HG03108 (cell line): ENCODE measurements around the gene PCNT.

Experiments
- ATAC-seq: cut with Tn5 transposase; IDR thresholded peaks from one replicate; pipeline ENCODE4 v1.9.1; 2021; ENCODE audit warnings: moderate library complexity; ENCODE audit not compliant: unreplicated experiment

Gene PCNT

DNA sequence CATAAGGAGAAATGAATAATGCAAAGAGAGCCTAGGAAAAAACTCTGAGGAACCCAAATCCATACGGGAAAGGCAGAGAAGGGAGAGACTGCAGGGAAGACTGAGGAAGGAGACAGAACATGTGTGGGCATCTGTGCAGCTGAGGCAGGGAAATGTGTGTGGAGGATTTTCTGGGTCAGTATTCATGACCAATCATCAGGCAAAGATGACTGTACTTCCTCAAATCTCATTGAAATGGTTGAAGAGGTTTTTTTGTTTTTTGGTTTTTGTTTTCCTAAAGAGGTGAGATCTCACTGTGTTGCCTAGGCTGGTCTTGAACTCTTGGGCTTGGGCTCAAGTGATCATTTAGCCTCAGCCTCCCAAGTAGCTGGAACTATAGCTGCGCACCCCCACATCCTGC lies 150.4 kb downstream of the PCNT start:
- no peak for ATAC-seq

DNA sequence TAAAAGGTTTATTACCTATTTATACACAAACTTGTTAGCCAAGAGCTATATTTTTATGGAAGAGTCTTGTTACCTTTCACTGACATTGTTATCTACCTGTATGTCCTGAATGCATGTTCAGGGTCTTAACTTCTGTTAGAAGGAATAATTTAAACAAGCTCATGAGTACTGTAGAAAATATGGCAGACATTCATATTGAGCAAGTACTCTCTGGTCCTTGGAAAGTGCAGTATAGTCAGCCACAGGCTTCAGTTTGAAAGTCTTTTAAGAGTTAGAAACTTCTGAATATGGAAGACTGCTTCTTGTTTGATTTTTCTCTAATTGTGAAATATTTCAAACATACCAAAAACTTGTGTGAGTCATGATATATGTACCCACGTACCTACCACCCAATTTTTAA lies 151.3 kb downstream of the PCNT start:
- ATAC-seq, result no peak

DNA sequence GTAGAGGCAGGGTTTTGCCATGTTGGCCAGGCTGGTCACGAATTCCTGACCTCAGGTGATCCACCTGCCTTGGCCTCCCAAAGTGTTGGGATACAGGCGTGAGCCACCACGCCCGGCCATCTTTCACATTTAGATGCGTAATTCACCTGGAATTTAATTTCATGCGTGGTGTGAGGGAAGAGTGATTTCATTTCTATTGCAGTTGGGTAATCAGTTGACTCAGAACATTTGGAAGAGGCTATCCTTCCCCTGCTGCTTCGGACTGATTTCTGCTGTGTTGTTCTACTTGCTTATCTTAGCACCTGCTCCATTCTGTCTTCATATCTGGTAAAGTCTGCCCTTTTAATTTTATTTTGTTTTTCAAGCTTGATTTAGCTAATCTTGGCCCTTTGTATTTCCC lies 153.8 kb downstream of the PCNT start:
- no peak for ATAC-seq

DNA sequence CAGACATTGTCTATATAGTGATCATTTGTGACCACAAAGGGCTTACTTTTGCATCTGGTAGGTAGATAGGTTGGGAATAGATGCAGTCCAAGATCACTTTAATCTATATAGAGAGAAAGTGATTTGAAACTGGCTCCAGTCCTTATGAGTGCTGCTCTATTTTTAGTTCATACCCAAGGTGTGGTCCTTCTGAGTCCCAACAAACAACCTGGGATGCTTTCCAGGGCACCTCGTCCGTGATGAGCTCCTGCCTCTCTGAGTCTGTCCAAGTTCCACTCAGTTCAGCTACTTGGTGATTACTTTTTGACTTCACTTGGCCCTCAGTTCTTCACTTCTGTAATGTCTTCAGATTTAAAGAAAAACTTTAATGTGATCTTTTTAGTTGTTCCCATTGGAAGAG lies 155.0 kb downstream of the PCNT start:
- no peak for ATAC-seq

DNA sequence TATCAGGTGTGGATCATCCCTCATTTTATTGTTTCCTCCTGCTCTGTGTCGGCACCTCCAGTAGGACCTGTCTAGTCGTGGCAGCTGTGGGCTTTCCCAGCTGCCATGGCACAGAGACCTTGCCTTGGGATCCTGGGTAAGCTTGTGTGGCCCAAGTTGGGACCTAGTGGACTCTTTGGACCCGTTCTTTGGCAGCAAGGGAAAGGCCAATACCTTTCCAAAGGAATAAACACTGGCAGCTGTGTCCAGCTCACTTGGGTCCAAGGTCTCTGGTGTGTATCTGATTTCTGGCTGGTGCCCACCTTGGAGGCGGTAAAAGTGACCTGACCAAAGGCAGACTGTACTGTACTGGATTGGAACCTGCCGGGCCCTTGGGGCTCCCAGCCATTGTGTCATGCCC lies 156.5 kb downstream of the PCNT start:
- ATAC-seq, result no peak

DNA sequence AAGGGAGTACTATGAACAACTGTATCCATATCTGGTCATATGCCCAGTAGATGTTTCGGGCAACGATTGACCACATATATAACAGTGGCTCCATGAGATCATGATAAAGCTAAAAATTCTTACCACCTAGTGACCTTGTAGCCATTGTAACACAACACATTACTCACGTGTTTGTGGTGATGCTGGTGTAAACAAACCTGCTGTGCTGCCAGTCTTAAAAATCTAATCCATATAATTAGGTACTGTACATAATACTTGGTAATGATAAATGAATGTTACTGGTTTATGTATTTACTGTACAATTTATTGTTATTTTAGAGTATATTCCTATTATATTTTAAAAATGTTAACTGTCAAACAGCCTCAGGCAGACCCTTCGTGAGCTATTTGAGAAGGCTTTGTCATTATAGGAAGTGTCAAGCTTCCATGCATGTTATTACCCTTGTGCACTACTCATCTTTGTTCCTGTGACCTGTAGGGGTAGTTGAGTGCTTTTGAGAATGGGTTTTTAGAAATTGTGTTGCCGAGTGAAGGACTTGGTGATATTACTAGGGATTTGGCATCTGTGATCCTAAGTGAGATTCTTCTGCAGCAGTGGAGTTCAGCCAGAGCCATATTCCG lies 158.4 kb downstream of the PCNT start:
- ATAC-seq, result no peak

DNA sequence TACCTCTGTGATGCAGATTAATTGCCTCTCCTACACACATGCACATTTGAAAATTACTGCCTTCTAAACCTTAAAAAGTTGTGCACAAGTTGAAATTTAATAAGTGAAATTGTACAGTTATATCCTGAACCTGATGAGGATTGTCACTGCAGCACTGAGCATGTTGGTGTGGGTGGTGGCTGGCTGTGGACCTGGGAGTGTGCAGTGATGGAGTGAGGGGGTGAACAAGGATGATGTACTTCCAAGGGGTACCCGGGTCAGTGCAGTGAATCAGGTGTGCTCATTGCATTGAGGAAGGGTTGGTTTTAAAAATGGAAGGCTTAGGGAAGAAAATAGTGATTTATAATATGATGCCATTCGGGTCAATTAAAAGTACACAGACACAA lies 158.9 kb downstream of the PCNT start:
- ATAC-seq, result no peak

DNA sequence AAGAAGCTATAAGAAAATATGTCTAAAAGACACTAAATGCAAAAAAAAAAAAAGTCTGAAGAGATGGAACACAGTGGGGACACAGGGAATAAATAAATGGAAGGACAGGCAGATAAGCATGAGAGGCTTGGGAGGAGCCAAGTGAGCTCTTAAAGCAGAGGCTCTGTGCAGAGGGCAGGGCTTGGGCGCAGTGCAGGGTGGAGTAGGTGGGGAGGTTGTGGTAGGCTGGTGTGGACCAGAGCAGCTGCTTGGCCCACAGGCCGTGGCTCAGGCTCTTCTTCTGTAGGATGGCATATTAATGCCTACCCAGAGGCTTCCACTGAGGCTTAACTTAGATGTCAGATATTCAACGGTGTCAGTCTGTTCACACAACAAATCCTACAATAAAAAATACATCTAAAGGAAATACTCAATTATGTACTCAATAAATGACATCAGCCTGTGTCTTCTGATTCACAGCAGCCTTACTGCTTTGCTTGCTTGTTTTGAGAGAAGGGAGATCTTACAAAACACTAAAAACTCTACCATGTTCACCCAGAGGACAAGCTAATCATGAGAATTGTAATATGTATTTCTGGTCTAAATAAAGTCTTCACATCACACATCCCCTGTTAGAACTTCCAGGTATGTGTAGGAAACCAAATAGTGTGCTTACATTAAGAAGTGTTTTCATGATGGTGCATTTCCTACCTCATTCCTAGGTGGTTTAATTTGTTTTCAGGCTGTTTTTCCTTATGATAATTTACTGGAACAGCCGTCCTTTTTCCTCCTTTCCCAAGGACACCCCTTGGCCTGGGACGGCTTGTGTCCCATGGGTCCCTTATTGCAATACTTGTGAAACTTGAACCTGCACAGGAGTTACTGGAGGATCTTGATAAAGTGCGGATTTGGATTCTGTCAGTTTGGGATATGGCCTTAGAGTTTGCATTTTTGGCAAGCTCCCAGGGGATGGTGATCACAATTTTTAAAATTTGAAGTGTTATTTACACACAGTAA lies 159.6 kb downstream of the PCNT start:
- no peak for ATAC-seq

DNA sequence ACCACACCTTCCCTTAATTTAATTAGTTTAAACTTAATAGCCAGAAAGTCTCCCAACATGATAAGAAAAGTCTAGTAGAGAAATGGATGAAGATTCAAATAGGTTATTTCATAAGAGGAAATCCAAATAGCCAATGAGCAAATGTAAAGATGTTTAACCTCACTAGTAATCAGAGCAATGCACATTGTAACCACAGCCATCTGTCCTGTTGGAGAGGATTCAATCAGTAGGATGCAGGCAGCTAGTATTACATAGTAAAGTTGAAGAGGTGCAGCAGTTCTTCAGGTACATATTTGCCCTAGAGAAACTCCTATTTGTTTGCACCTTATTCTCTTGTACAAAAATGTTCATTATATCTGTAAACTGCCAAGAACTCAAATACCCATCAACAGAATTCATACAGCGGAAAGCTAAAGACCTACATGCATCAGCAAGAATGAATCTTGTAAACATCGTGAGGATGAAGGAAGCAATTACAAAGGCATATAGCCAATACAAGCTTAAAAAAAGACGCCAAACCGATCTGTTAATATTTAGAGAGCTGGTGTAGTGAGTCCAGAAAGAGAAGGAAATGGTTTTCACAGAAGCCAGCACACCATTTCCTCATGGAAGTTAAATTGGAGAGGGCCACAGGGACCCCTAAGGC lies 162.6 kb downstream of the PCNT start:
- ATAC-seq, result no peak

DNA sequence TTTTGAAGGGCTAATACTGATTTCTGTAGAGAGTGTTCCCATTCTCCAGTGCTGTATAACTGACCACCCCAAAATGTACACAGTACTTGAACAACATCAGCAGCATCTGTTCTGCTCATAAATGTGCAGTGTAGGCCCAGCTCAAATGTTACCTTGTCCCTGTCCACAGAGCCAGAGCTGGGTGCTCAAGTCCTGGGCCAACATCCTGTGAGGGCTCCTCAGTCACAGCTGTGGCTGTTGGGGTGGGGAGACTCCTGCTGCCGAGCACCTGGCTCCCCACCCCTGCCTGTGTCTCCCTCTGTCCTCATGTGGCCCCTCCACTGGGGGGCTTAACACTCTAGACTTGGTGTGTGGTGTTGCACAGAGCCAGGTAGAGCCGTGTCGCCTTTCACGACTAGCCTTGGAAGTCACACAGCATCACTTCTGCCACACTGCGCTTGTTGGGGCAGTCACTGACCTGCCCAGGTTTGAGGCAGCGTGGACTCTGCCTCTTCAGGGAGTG lies 165.3 kb downstream of the PCNT start:
- no peak for ATAC-seq

DNA sequence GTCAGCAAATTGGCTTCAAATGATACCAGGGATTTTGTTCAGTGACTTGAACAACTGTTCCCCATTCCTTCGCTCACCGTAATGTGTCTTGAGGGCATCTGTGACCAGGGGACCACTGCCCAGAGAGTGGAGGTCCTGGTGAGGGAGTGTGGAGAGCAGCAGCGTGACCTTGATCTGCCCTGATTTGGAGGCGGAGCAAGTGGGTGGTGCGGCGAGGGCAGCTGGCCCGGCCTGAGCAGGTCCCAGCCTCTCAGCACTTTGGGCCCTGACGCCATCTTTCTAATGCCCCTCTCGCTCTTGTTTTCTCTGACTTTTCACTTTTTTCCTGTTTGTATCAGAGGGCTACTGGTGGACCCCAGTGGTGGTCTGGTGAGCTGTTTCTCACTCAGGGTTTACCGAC lies 165.8 kb downstream of the PCNT start:
- no peak for ATAC-seq

DNA sequence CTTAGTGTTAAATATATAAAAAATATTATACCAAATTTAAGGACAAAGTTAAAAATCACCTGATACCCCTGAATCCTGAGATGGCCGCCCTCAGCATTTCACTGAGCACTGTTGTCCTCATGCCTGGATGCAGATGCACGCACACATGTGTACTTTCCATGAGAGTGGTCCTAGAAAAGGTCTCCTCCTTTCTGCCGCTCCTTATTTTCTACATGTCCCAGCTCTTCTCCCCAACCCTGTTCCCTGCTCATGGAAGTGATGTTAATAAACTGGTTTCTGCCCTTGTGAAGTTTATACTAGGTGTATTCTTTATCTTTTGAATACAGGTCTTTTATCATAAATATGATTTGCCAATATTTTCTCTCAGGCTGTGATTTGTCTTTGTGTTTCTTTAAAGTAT lies 167.6 kb downstream of the PCNT start:
- ATAC-seq, result no peak

DNA sequence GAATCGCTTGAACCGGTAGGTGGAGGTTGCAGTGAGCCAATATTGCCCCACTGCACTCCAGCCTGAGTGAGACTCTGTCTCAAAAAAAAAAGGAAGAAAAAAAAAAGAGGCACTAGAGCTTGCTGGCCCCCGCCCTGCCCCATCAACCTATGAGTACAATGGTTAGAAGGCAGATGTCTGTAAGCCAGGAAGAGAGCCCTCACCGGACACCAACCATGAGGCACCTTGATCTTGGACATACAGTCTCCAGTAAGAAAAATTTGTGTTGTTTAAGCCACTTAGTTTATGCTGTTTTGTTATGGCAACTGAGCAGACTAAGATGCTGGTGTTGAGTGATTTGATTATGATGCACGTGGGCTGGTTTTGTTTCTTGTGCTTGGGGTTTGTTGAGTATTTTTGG lies 168.9 kb downstream of the PCNT start:
- no peak for ATAC-seq

DNA sequence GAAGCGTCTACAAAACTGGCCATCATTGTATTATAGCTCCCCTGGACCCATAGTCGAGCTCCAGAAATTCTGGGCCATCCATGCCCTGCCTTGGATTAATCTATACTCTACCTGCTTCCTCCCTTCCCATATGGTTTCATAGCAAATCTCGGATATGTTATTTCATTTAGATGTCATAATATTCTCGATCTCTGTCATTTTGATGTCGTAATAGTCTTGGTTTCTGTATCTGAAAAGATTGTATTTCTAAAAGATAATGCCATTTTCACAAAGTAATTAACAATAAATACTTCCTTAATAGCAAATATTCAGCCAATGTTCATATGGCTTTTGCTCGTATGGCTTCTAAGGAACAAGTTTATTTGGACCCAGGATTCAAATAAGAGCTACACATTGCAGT lies 169.9 kb downstream of the PCNT start:
- ATAC-seq, result no peak
